B cell (primary cell): ENCODE measurements around the gene CNFN. TPM values are rescaled to one million over a fixed set of nuclear protein-coding genes. Genes with fewer than 3 reads are reported as not detected.

Source experiments
- ATAC-seq: fragments of 200-7000 bp; cut with Tn5 transposase; one replicate; pipeline ENCODE4 v1.10.0; 2021; ENCODE audit warnings: low read depth, mild to moderate bottlenecking, moderate number of reproducible peaks, moderate library complexity
- CTCF ChIA-PET: fragments of 350-600 bp; sonication (Branson Sonifier 250); formaldehyde crosslinking; loops from one replicate; lab custom pipeline; 2021; ENCODE audit warnings: antibody characterized with exemption, inconsistent platforms; lab: Charles Lee
- POLR2A ChIA-PET: fragments of 350-600 bp; sonication (Branson Sonifier 250); formaldehyde crosslinking; loops from one replicate; lab custom pipeline; 2021; ENCODE audit warnings: antibody characterized with exemption; lab: Charles Lee
- DNase-seq: peaks from one replicate; pipeline ENCODE4 v3.0.0; 2013
- H2AFZ ChIP-seq: 2 replicates; pipeline ENCODE4 v1.6.1; 2012; ENCODE audit warnings: mild to moderate bottlenecking, low read depth, low read length; ENCODE audit not compliant: insufficient read depth, poor library complexity, severe bottlenecking
- H3K27ac ChIP-seq, 2 donors: 1 replicate in 1 of 2; 2 replicates in 1 of 2; pipeline ENCODE4 v1.5.1; 2012 to 2013; ENCODE audit warnings: low read length in 2 of 2, mild to moderate bottlenecking in 2 of 2, moderate library complexity in 1 of 2
- H3K27me3 ChIP-seq, 4 experiments: fragments of 200-600 bp in 1 of 4; sonication (generic) in 1 of 4; replicated peaks in 1 of 4; 1 replicate in 2 of 4; 2 replicates in 2 of 4; pipeline versions ENCODE4 v1.6.1 to v1.7.0; 2013 to 2016; ENCODE audit warnings: low read length in 3 of 4, mild to moderate bottlenecking in 2 of 4, mixed read lengths in 1 of 4, moderate library complexity in 1 of 4; ENCODE audit not compliant: insufficient read depth in 4 of 4, control insufficient read depth in 3 of 4; ENCODE audit errors: control extremely low read depth in 1 of 4
- H3K36me3 ChIP-seq, 2 experiments: replicated peaks in 1 of 2; 1 replicate in 1 of 2; 2 replicates in 1 of 2; pipeline versions ENCODE4 v1.6.1 to v1.7.1; 2013; ENCODE audit warnings: low read length in 1 of 2; ENCODE audit not compliant: insufficient read depth in 2 of 2, control insufficient read depth in 1 of 2; ENCODE audit errors: control extremely low read depth in 1 of 2, extremely low read depth in 1 of 2
- H3K4me1 ChIP-seq, 2 donors: fragments of 200-600 bp in 1 of 2; sonication (generic) in 1 of 2; 1 replicate in 1 of 2; 2 replicates in 1 of 2; pipeline versions ENCODE4 v1.5.1 to v1.6.1; 2013 to 2017; ENCODE audit warnings: low read length in 2 of 2; ENCODE audit not compliant: control insufficient read depth in 2 of 2, insufficient read depth in 2 of 2
- H3K4me2 ChIP-seq: replicated peaks from 2 replicates; pipeline ENCODE3; 2012; ENCODE audit warnings: mild to moderate bottlenecking, low read depth, low read length; ENCODE audit not compliant: poor library complexity, severe bottlenecking
- H3K4me3 ChIP-seq, 5 experiments: fragments of 200-600 bp in 1 of 5; sonication (generic) in 1 of 5; 1 replicate in 3 of 5; 2 replicates in 2 of 5; pipeline versions ENCODE4 v1.5.1 to v1.7.0; 2011 to 2016; ENCODE audit warnings: low read length in 4 of 5, mild to moderate bottlenecking in 4 of 5, low read depth in 2 of 5, control low read depth in 1 of 5, moderate library complexity in 1 of 5; ENCODE audit not compliant: insufficient read depth in 1 of 5; ENCODE audit errors: control extremely low read depth in 1 of 5, extremely low read depth in 1 of 5
- H3K79me2 ChIP-seq: fragments of 200-600 bp; sonication (generic); one replicate; pipeline ENCODE4 v1.6.0; 2016; ENCODE audit warnings: low read length; ENCODE audit not compliant: control insufficient read depth, insufficient read depth
- H3K9ac ChIP-seq: fragments of 200-600 bp; sonication (generic); 2 replicates; pipeline ENCODE4 v1.6.1; 2017; ENCODE audit warnings: mild to moderate bottlenecking, low read length, moderate library complexity
- H3K9me3 ChIP-seq, 3 donors: one replicate each; pipeline versions ENCODE4 v1.6.1 to v1.7.1; 2013; ENCODE audit warnings: low read length in 2 of 3; ENCODE audit not compliant: control insufficient read depth in 2 of 3, insufficient read depth in 1 of 3; ENCODE audit errors: control extremely low read depth in 1 of 3
- H4K20me1 ChIP-seq: 2 replicates; pipeline ENCODE4 v1.6.0; 2012; ENCODE audit warnings: mild to moderate bottlenecking, low read length; ENCODE audit not compliant: insufficient read depth, control insufficient read depth, poor library complexity, severe bottlenecking
- H3K27ac Mint-ChIP-seq: one replicate; pipeline ENCODE4 v1.8.0; 2021; ENCODE audit warnings: mixed read lengths
- H3K27me3 Mint-ChIP-seq: one replicate; pipeline ENCODE4 v1.8.0; 2021; ENCODE audit warnings: mixed read lengths
- H3K4me1 Mint-ChIP-seq: one replicate; pipeline ENCODE4 v1.8.0; 2021; ENCODE audit warnings: mixed read lengths
- H3K4me3 Mint-ChIP-seq: one replicate; pipeline ENCODE4 v1.8.0; 2021; ENCODE audit warnings: mixed read lengths
- H3K9me3 Mint-ChIP-seq: one replicate; pipeline ENCODE4 v1.8.0; 2022; ENCODE audit warnings: mixed read lengths; ENCODE audit not compliant: insufficient read depth
- CTCF ChIP-seq: fragments of 200-600 bp; IDR thresholded peaks from one replicate; pipeline ENCODE4 v1.8.0; 2022; ENCODE audit warnings: antibody characterized with exemption, mild to moderate bottlenecking
- EZH2 ChIP-seq: IDR thresholded peaks from 2 replicates; pipeline ENCODE4 v1.6.1; 2012; ENCODE audit warnings: borderline replicate concordance, low read depth, mild to moderate bottlenecking, moderate library complexity, low read length; ENCODE audit not compliant: insufficient read depth, poor library complexity, severe bottlenecking
- WGBS: methylation state at CpG from one replicate; pipeline ENCODE4 v1.1.5; 2013; ENCODE audit warnings: missing lambda C conversion rate; ENCODE audit not compliant: insufficient coverage; 5-methylcytosine and 5-hydroxymethylcytosine counted together
- intact Hi-C: fragments of 100-400 bp; cut with micrococcal nuclease; formaldehyde crosslinking; loops from one replicate; pipeline ENCODE4 v1.10.0; 2022
- polyA plus RNA-seq: library from polyadenylated mRNA; depleted of rRNA; stranded (reverse); fragments of >200 nt; gene quantifications from 2 replicates; pipeline ENCODE4 v1.2.3, GENCODE V29; 2012
- total RNA-seq, 2 donors: library from RNA; stranded (reverse); fragments of 120-200 nt in 1 of 2; gene quantifications; 1 replicate in 1 of 2; 2 replicates in 1 of 2; pipeline versions ENCODE4 v1.2.3 to v1.2.4, GENCODE V29; 2013 to 2022

Gene CNFN
- total and polyA plus RNA-seq, 2 donors (not counting 1 experiment from before 2014, with no cell fraction given), result 4.1 to 23.2 TPM

- Histone ChIP-seq H4K20me1 (peaks cover 39% of the 10 kb centered on the region), H3K9ac (peak overlapping the region; percentile 97), H3K79me2 (peaks cover 37% of the 10 kb centered on the region), H3K9me3 (peaks cover 0 to 5% (median 0%) of the 10 kb centered on the region in 3 donors), H2AFZ (peak overlapping the region; percentile 91), H3K27ac (peak overlapping the region; percentile 78 to 85), H3K4me2 (peak overlapping the region; percentile 98), H3K4me1 (peaks cover 22 to 40% of the 10 kb centered on the region in 2 donors), H3K4me3 (peak overlapping the region; percentile 75 to 98 (median 85)), H3K27me3 (peaks cover 0 to 2% (median 0%) of the 10 kb centered on the region in 4 experiments), H3K36me3 (peaks cover 0 to 5% of the 10 kb centered on the region in 2 experiments)
- peak; percentile 88 for ATAC-seq
- intact Hi-C loops, result loop anchor here (1.0 to 5.0 kb wide), 7 partner anchors 15 to 296 kb away; partner anchors contain the start of genes MEGF8, PAFAH1B3 and PRR19
- ChIA-PET POLR2A (interaction anchor here (0.6 to 1.4 kb wide), 10 partner anchors 11 to 1245 kb away, joined by 3 to 5 read pairs (median 4); partner anchors contain the start of genes PAFAH1B3, PRR19 and ZNF574), CTCF (interaction anchor here (0.6 to 4.1 kb wide), 16 partner anchors 11 to 1109 kb away, joined by 3 to 25 read pairs (median 4); partner anchors contain the start of genes CEACAM1 and ZNF575)
- no peaks in the 10 kb centered on the region for H3K27me3 Mint-ChIP-seq
- 7% methylated on average over 57 of the region's 65 CpGs for WGBS
- peaks cover 46% of the 10 kb centered on the region for H3K4me1 Mint-ChIP-seq
- peak; percentile 96 for DNase-seq
- TF ChIP-seq EZH2 (no peak), CTCF (no peak)
- H3K27ac Mint-ChIP-seq, result peak overlapping the region; percentile 99
- peak overlapping the region; percentile 98 for H3K4me3 Mint-ChIP-seq
- no peaks in the 10 kb centered on the region for H3K9me3 Mint-ChIP-seq
Measured at GRCh38 chr19:42423462-42424344, 33.6 kb upstream of the CNFN start.
